ENCODE measurements around the gene CIDEB. TPM values are rescaled to one million over a fixed set of nuclear protein-coding genes. Genes with fewer than 3 reads are reported as not detected.

CIDEB gene
- total and polyA plus RNA-seq, 2 of the 13 experiments (the other 11 are each of a cell fraction or from before 2014, with no cell fraction given): 35.8 to 110 TPM

DNA sequence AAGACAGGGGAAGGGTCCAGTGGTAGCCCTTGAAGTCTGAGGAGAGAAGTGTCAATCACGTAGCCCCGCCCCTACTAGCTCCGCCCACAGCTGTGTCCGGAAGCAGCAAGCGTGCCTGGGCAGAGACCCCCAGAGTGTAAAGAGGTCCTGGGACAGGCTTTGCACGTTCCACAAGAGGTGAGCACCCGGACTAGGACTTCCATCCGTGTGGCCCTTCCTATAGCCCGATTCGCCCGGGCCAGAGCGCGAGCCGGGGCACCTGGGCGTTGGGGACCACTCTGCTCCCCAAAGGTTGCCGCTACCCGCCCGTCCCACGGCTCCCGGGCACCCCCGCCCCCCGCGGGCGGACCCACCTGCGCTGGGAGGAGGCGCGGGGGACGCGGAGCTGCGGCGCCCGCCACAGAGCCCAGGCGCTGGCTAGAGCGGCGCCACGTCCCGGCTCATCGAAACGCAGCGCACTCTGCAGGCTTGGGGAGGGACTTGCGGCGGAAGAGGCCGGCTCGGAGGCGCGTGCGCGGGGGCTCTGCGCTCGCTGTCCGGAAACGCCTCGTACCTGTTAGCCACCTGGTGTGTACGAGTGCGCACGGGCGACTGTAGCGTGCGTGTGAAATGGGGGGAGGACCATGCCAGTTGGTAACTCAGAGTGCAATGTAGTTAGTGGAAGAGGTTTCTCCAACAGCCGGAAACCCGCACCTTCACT, 36.5 kb downstream of the CIDEB start, which contains the start of gene RABGGTA (continued):
- TF ChIP-seq ZIK1 (CRISPR knock-in tag; IDR thresholded peaks at IDR 0.05; ENCODE audit: borderline replicate concordance, low read depth) (peak; percentile 100), MED8 (CRISPR knock-in tag; IDR thresholded peaks at IDR 0.05; ENCODE audit: insufficient replicate concordance) (peak; percentile 99), RBFOX2 (IDR thresholded peaks at IDR 0.05; ENCODE audit: low read depth, low read length) (peak; percentile 100), BRD4 (CRISPR knock-in tag; IDR thresholded peaks at IDR 0.05) (peak; percentile 100), ZNF329 (CRISPR knock-in tag; IDR thresholded peaks at IDR 0.05; ENCODE audit: low read depth) (peak; percentile 94), ZNF841 (CRISPR knock-in tag; IDR thresholded peaks at IDR 0.05; ENCODE audit: borderline replicate concordance) (peak; percentile 94), THYN1 (CRISPR knock-in tag; IDR thresholded peaks at IDR 0.05; ENCODE audit: borderline replicate concordance, low read depth) (peak; percentile 96; the same call in 1 of the 2 replicates), ZNF253 (CRISPR knock-in tag; IDR thresholded peaks at IDR 0.05; ENCODE audit: borderline replicate concordance) (peak; percentile 92; the same call in 1 of the 2 replicates), ZNF441 (CRISPR knock-in tag; IDR thresholded peaks at IDR 0.05; ENCODE audit: borderline replicate concordance) (peak; percentile 97), SP5 (CRISPR knock-in tag; IDR thresholded peaks at IDR 0.05; ENCODE audit: borderline replicate concordance, low read depth) (peak; percentile 60; the same call in 1 of the 2 replicates), MBD4 (IDR thresholded peaks at IDR 0.05; ENCODE audit: borderline replicate concordance, low read length) (no peak), YEATS2 (CRISPR knock-in tag; IDR thresholded peaks at IDR 0.05; ENCODE audit: borderline replicate concordance) (peak; percentile 98), MAF1 (CRISPR knock-in tag; IDR thresholded peaks at IDR 0.05; ENCODE audit: borderline replicate concordance) (peak; percentile 99), MAZ (IDR thresholded peaks at IDR 0.05; ENCODE audit: borderline replicate concordance, low read depth, low read length) (peak; percentile 97), MAZ (CRISPR knock-in tag; IDR thresholded peaks at IDR 0.05; ENCODE audit: low read depth) (peak; percentile 100), PRPF4 (IDR thresholded peaks at IDR 0.05; ENCODE audit: low read depth, low read length, poor library complexity, severe bottlenecking) (no peak), PCBP1 (IDR thresholded peaks at IDR 0.05; ENCODE audit: borderline replicate concordance, low read depth, low read length) (no peak; the same call in 1 of the 2 replicates), RFX5 (IDR thresholded peaks at IDR 0.05; ENCODE audit: low read depth, low read length) (no peak), MAFF (IDR thresholded peaks at IDR 0.05; ENCODE audit: low read depth, low read length) (no peak), ZNF136 (CRISPR knock-in tag; IDR thresholded peaks at IDR 0.05; ENCODE audit: low read depth) (peak; percentile 93)
- TF ChIP-seq, protein P1, sequence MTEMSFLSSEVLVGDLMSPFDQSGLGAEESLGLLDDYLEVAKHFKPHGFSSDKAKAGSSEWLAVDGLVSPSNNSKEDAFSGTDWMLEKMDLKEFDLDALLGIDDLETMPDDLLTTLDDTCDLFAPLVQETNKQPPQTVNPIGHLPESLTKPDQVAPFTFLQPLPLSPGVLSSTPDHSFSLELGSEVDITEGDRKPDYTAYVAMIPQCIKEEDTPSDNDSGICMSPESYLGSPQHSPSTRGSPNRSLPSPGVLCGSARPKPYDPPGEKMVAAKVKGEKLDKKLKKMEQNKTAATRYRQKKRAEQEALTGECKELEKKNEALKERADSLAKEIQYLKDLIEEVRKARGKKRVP (CRISPR knock-in tag; IDR thresholded peaks at IDR 0.05): peak in 1 of 2 experiments; percentile 88; a peak in 2 of 4 replicates
- TF ChIP-seq, protein P2, sequence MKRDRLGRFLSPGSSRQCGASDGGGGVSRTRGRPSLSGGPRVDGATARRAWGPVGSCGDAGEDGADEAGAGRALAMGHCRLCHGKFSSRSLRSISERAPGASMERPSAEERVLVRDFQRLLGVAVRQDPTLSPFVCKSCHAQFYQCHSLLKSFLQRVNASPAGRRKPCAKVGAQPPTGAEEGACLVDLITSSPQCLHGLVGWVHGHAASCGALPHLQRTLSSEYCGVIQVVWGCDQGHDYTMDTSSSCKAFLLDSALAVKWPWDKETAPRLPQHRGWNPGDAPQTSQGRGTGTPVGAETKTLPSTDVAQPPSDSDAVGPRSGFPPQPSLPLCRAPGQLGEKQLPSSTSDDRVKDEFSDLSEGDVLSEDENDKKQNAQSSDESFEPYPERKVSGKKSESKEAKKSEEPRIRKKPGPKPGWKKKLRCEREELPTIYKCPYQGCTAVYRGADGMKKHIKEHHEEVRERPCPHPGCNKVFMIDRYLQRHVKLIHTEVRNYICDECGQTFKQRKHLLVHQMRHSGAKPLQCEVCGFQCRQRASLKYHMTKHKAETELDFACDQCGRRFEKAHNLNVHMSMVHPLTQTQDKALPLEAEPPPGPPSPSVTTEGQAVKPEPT (CRISPR knock-in tag; IDR thresholded peaks at IDR 0.05; ENCODE audit: low read depth): peak; percentile 98
- TF ChIP-seq, protein P3, sequence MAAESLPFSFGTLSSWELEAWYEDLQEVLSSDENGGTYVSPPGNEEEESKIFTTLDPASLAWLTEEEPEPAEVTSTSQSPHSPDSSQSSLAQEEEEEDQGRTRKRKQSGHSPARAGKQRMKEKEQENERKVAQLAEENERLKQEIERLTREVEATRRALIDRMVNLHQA (CRISPR knock-in tag; IDR thresholded peaks at IDR 0.05): peak; percentile 69; the same call in 1 of the 2 replicates
- TF ChIP-seq, protein P4, sequence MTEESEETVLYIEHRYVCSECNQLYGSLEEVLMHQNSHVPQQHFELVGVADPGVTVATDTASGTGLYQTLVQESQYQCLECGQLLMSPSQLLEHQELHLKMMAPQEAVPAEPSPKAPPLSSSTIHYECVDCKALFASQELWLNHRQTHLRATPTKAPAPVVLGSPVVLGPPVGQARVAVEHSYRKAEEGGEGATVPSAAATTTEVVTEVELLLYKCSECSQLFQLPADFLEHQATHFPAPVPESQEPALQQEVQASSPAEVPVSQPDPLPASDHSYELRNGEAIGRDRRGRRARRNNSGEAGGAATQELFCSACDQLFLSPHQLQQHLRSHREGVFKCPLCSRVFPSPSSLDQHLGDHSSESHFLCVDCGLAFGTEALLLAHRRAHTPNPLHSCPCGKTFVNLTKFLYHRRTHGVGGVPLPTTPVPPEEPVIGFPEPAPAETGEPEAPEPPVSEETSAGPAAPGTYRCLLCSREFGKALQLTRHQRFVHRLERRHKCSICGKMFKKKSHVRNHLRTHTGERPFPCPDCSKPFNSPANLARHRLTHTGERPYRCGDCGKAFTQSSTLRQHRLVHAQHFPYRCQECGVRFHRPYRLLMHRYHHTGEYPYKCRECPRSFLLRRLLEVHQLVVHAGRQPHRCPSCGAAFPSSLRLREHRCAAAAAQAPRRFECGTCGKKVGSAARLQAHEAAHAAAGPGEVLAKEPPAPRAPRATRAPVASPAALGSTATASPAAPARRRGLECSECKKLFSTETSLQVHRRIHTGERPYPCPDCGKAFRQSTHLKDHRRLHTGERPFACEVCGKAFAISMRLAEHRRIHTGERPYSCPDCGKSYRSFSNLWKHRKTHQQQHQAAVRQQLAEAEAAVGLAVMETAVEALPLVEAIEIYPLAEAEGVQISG (CRISPR knock-in tag; IDR thresholded peaks at IDR 0.05): peak; percentile 100

All from HepG2 (cell line).